ENCODE data around the gene DNAH3. TPM values are rescaled to one million over a fixed set of nuclear protein-coding genes. Genes with fewer than 3 reads are reported as not detected.

The DNAH3 gene
- total RNA-seq, 1 experiment from 2014 or later, result 0.21 TPM

DNA sequence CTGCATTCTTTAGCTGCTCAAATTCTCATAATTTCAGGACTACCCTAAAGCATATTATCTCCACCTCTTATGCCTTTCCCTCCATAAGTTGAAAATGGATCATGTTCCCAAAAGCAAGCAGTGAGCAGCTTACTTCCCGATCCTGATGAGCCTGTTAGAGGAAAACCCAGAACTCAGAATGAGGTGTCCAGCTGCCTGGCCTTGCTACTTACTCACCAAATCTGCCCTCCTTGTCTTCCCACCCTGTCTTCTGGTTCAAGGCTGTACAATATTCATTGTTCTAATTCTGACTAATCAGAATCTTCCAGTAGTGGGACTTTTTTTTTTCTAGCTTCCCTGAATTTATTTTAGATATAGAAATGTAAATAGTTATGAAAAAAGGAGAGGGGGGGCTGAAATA lies 239.3 kb downstream of the DNAH3 start:
- CTCF ChIA-PET, result interaction anchor here (1.1 kb wide), 1 partner anchor 11 kb away, joined by 4 read pairs; the partner anchor contains the start of genes DCUN1D3 and LYRM1
- H3K4me3 Mint-ChIP-seq (ENCODE audit: low read depth, unreplicated experiment), result peak overlapping the region; percentile 29
- peaks cover 59% of the 10 kb centered on the region for H3K4me1 Mint-ChIP-seq (ENCODE audit: low read depth, unreplicated experiment)
- no peak for DNase-seq
- no peaks in the 10 kb centered on the region for H3K27me3 Mint-ChIP-seq (ENCODE audit: unreplicated experiment)
- no TSS peak for BruUV-seq (replicated peaks)
- peak overlapping the region; percentile 88 for H3K27ac Mint-ChIP-seq (ENCODE audit: unreplicated experiment)
- TF ChIP-seq CTCF (IDR thresholded peaks at IDR 0.05; ENCODE audit: unreplicated experiment), result no peak
- intact Hi-C loops (cut with micrococcal nuclease; ENCODE audit: unreplicated experiment), result no loop called here
- peaks cover 9% of the 10 kb centered on the region for H3K36me3 Mint-ChIP-seq (ENCODE audit: insufficient read depth, unreplicated experiment)
- H3K9me3 Mint-ChIP-seq (ENCODE audit: low read depth, unreplicated experiment), result peaks cover 2% of the 10 kb centered on the region

- H3K4me3 Mint-ChIP-seq (ENCODE audit: low read depth, unreplicated experiment), result peak overlapping the region; percentile 29
- H3K4me1 Mint-ChIP-seq (ENCODE audit: low read depth, unreplicated experiment), result peaks cover 64% of the 10 kb centered on the region
- peak overlapping the region; percentile 88 for H3K27ac Mint-ChIP-seq (ENCODE audit: unreplicated experiment)
- no TSS peak for BruUV-seq (replicated peaks)
- no peak for TF ChIP-seq CTCF (IDR thresholded peaks at IDR 0.05; ENCODE audit: unreplicated experiment)
- CTCF ChIA-PET, result no interaction called here
- intact Hi-C loops (cut with micrococcal nuclease; ENCODE audit: unreplicated experiment), result no loop called here
- H3K27me3 Mint-ChIP-seq (ENCODE audit: unreplicated experiment), result no peaks in the 10 kb centered on the region
- peaks cover 2% of the 10 kb centered on the region for H3K9me3 Mint-ChIP-seq (ENCODE audit: low read depth, unreplicated experiment)
- peaks cover 9% of the 10 kb centered on the region for H3K36me3 Mint-ChIP-seq (ENCODE audit: insufficient read depth, unreplicated experiment)
- no peak for DNase-seq
Measured at GRCh38 chr16:20910781-20911321, 239.8 kb downstream of the DNAH3 start.

DNA sequence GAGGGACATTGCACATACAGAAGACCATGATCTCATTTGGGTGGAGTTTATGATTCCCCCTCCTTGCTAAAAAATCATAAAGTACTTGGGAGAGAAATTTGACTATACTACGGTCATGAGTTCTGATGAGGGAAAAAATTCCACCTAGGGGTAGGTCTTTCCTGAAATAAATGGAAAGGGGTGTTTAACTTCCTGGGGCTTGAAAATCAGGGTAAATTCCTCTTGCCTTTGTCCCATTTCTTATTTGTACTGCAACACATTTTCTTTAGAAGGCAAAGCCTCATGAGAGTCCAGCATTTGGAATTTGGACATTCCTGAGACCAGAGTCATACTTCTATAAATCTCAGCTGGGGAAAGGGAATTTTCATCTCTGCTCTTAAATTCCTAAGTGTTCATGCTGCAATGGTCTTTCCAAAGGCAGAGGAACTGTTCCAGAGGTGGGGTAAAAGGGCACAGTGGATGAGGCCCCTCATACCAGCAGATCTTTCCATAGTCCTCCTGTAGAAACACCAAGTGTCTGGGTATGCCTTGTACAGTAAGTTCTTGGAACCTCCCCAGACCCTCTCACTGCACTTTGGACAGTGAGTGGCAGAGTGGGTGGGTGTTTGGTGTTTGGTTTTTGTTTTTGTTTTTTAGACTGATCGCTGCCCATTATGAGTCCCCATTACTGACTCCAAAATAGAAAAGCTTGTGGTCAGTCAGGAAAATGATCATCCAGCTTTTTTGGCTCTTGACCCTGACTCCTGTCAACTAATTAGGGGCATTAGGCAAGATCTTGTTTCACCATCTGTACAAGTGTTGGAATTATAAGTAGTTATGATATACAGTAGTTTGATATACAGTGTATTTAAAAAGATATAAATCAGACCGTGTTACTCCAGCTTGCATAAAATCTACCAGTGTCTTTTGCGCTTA lies 244.0 kb downstream of the DNAH3 start:
- TF ChIP-seq CTCF (IDR thresholded peaks at IDR 0.05; ENCODE audit: unreplicated experiment), result no peak
- H3K27me3 Mint-ChIP-seq (ENCODE audit: unreplicated experiment), result no peaks in the 10 kb centered on the region
- BruUV-seq (replicated peaks), result no TSS peak
- peaks cover 2% of the 10 kb centered on the region for H3K9me3 Mint-ChIP-seq (ENCODE audit: low read depth, unreplicated experiment)
- peaks cover 92% of the 10 kb centered on the region for H3K4me1 Mint-ChIP-seq (ENCODE audit: low read depth, unreplicated experiment)
- no peak for DNase-seq
- peak overlapping the region; percentile 8 for H3K27ac Mint-ChIP-seq (ENCODE audit: unreplicated experiment)
- H3K36me3 Mint-ChIP-seq (ENCODE audit: insufficient read depth, unreplicated experiment), result peaks cover 24% of the 10 kb centered on the region
- intact Hi-C loops (cut with micrococcal nuclease; ENCODE audit: unreplicated experiment), result no loop called here
- no peak overlapping the region for H3K4me3 Mint-ChIP-seq (ENCODE audit: low read depth, unreplicated experiment)
- CTCF ChIA-PET, result no interaction called here

- Mint-ChIP-seq H3K9me3 (ENCODE audit: low read depth, unreplicated experiment) (peaks cover 2% of the 10 kb centered on the region), H3K4me1 (ENCODE audit: low read depth, unreplicated experiment) (peaks cover 89% of the 10 kb centered on the region), H3K4me3 (ENCODE audit: low read depth, unreplicated experiment) (no peak overlapping the region), H3K27ac (ENCODE audit: unreplicated experiment) (peak overlapping the region; percentile 8), H3K27me3 (ENCODE audit: unreplicated experiment) (no peaks in the 10 kb centered on the region), H3K36me3 (ENCODE audit: insufficient read depth, unreplicated experiment) (peaks cover 32% of the 10 kb centered on the region)
- no TSS peak for BruUV-seq (replicated peaks)
- intact Hi-C loops (cut with micrococcal nuclease; ENCODE audit: unreplicated experiment), result loop anchor here (2.0 kb wide), 1 partner anchor 55 kb away; no protein-coding TSS in a partner anchor
- TF ChIP-seq CTCF (IDR thresholded peaks at IDR 0.05; ENCODE audit: unreplicated experiment), result no peak
- no peak for DNase-seq
- CTCF ChIA-PET, result interaction anchor here (1.3 kb wide), 1 partner anchor 57 kb away, joined by 3 read pairs; no protein-coding TSS in a partner anchor
Measured at GRCh38 chr16:20905576-20905975, 245.1 kb downstream of the DNAH3 start.
